HEK293 (cell line): ENCODE results near the gene ORM2.

Experiments used
- CTCF ChIA-PET: fragments of 350-600 bp; formaldehyde crosslinking; extraction: SDS; loops from one replicate; lab custom pipeline; 2021; ENCODE audit warnings: antibody characterized with exemption; lab: Yijun Ruan, JAX
- POLR2A ChIA-PET: fragments of 300-600 bp; formaldehyde crosslinking; extraction: SDS; loops from one replicate; lab custom pipeline; 2020; ENCODE audit warnings: antibody characterized with exemption, inconsistent platforms; lab: Yijun Ruan, JAX
- H3K27ac ChIP-seq: fragments of 200-500 bp; sonication (Bioruptor generic); 2 replicates; pipeline ENCODE4 v1.5.1; 2014; ENCODE audit warnings: low read depth, low read length, control low read depth, inconsistent platforms; ENCODE audit errors: extremely low read depth
- H3K36me3 ChIP-seq, 2 experiments: fragments of 200-500 bp in 1 of 2; sonication (Bioruptor generic) in 1 of 2; 1 replicate in 1 of 2; 2 replicates in 1 of 2; pipeline ENCODE4 v1.5.1; 2014 to 2017; ENCODE audit warnings: inconsistent platforms in 2 of 2, low read length in 2 of 2; ENCODE audit not compliant: control insufficient read depth in 2 of 2, insufficient read depth in 1 of 2
- H3K4me1 ChIP-seq: fragments of 200-500 bp; sonication (Bioruptor generic); 2 replicates; pipeline ENCODE4 v1.5.1; 2014; ENCODE audit warnings: mild to moderate bottlenecking, low read length, inconsistent platforms; ENCODE audit not compliant: control insufficient read depth, insufficient read depth
- H3K4me3 ChIP-seq: 2 replicates; pipeline ENCODE4 v1.5.1; 2011; ENCODE audit warnings: low read depth, mild to moderate bottlenecking, control low read depth, low read length, moderate library complexity
- H3K9me3 ChIP-seq: fragments of 200-500 bp; sonication (Bioruptor generic); 2 replicates; pipeline ENCODE4 v1.5.1; 2014; ENCODE audit warnings: low read depth, low read length, inconsistent platforms; ENCODE audit not compliant: control insufficient read depth, insufficient read depth
- CTCF ChIP-seq: fragments of 450-650 bp; formaldehyde crosslinking; IDR thresholded peaks from 2 replicates; pipeline ENCODE4 v1.5.1; 2016; ENCODE audit warnings: missing biosample characterization, missing genetic modification characterization
- EGR2 ChIP-seq: fragments of 450-650 bp; formaldehyde crosslinking; IDR thresholded peaks from 2 replicates; pipeline ENCODE4 v1.5.1; 2016; ENCODE audit warnings: low read depth, missing biosample characterization, missing genetic modification characterization
- GLI4 ChIP-seq: fragments of 450-650 bp; formaldehyde crosslinking; IDR thresholded peaks from 2 replicates; pipeline ENCODE4 v1.5.1; 2016; ENCODE audit warnings: missing biosample characterization, missing genetic modification characterization
- GLIS1 ChIP-seq: fragments of 450-650 bp; formaldehyde crosslinking; IDR thresholded peaks from 2 replicates; pipeline ENCODE4 v1.5.1; 2016; ENCODE audit warnings: missing biosample characterization, missing genetic modification characterization
- HOXD13 ChIP-seq: sonication (generic); formaldehyde crosslinking; IDR thresholded peaks from 2 replicates; pipeline ENCODE4 v1.8.0; 2022; ENCODE audit warnings: missing genetic modification reagents, borderline replicate concordance
- KLF9 ChIP-seq: fragments of 450-650 bp; formaldehyde crosslinking; IDR thresholded peaks from 2 replicates; pipeline ENCODE4 v1.5.1; 2016; ENCODE audit warnings: missing biosample characterization, missing genetic modification characterization, low read depth
- OVOL3 ChIP-seq: fragments of 450-650 bp; formaldehyde crosslinking; IDR thresholded peaks from 2 replicates; pipeline ENCODE4 v1.5.1; 2016; ENCODE audit warnings: missing biosample characterization, missing genetic modification characterization
- SETDB1 ChIP-seq: IDR thresholded peaks from one replicate; pipeline ENCODE4 v1.6.1; 2017; ENCODE audit warnings: mild to moderate bottlenecking, low read length, moderate library complexity, mixed read lengths; ENCODE audit not compliant: insufficient read length
- TCF7L2 ChIP-seq: IDR thresholded peaks from 2 replicates; pipeline ENCODE4 v1.6.1; 2011; ENCODE audit warnings: low read depth, mild to moderate bottlenecking, inconsistent platforms, low read length, moderate library complexity, borderline replicate concordance
- ZBTB44 ChIP-seq: fragments of 450-650 bp; IDR thresholded peaks from 2 replicates; pipeline ENCODE4 v1.5.1; 2018; ENCODE audit warnings: missing biosample characterization, mild to moderate bottlenecking, missing genetic modification characterization
- ZFP69B ChIP-seq: fragments of 450-650 bp; formaldehyde crosslinking; IDR thresholded peaks from 2 replicates; pipeline ENCODE4 v1.5.1; 2016; ENCODE audit warnings: missing biosample characterization, missing genetic modification characterization
- ZIC2 ChIP-seq: fragments of 450-650 bp; formaldehyde crosslinking; IDR thresholded peaks from 2 replicates; pipeline ENCODE4 v1.5.1; 2016; ENCODE audit warnings: missing biosample characterization, missing genetic modification characterization
- ZNF26 ChIP-seq: fragments of 450-650 bp; formaldehyde crosslinking; IDR thresholded peaks from 2 replicates; pipeline ENCODE4 v1.5.1; 2016; ENCODE audit warnings: missing biosample characterization, missing genetic modification characterization
- ZNF335 ChIP-seq: fragments of 450-650 bp; formaldehyde crosslinking; conservative IDR thresholded peaks from 2 replicates; pipeline ENCODE4 v1.5.1; 2016; ENCODE audit warnings: missing biosample characterization, missing genetic modification characterization
- ZNF341 ChIP-seq: fragments of 450-650 bp; formaldehyde crosslinking; IDR thresholded peaks from 2 replicates; pipeline ENCODE4; 2016; ENCODE audit warnings: low read depth, missing biosample characterization, missing genetic modification characterization
- ZNF391 ChIP-seq: fragments of 450-650 bp; formaldehyde crosslinking; IDR thresholded peaks from 2 replicates; pipeline ENCODE4 v1.5.1; 2016; ENCODE audit warnings: low read depth, missing biosample characterization, missing genetic modification characterization, borderline replicate concordance
- ZNF426 ChIP-seq: fragments of 450-650 bp; formaldehyde crosslinking; IDR thresholded peaks from 2 replicates; pipeline ENCODE4 v1.5.1; 2017; ENCODE audit warnings: missing biosample characterization, missing genetic modification characterization, mild to moderate bottlenecking, inconsistent platforms, moderate library complexity
- ZNF501 ChIP-seq: fragments of 450-650 bp; formaldehyde crosslinking; IDR thresholded peaks from 2 replicates; pipeline ENCODE4 v1.5.1; 2016; ENCODE audit warnings: missing biosample characterization, missing genetic modification characterization
- ZNF513 ChIP-seq: fragments of 450-650 bp; IDR thresholded peaks from 2 replicates; pipeline ENCODE4 v1.5.1; 2018; ENCODE audit warnings: missing biosample characterization, missing genetic modification characterization
- ZNF529 ChIP-seq: fragments of 450-650 bp; formaldehyde crosslinking; IDR thresholded peaks from 2 replicates; pipeline ENCODE4 v1.5.1; 2017; ENCODE audit warnings: missing genetic modification characterization, missing biosample characterization; ENCODE audit not compliant: insufficient replicate concordance
- ZNF561 ChIP-seq: fragments of 450-650 bp; IDR thresholded peaks from 2 replicates; pipeline ENCODE4 v1.5.1; 2018; ENCODE audit warnings: missing biosample characterization, missing genetic modification characterization, borderline replicate concordance
- ZNF585B ChIP-seq: fragments of 450-650 bp; formaldehyde crosslinking; IDR thresholded peaks from 2 replicates; pipeline ENCODE4 v1.5.1; 2016; ENCODE audit warnings: missing biosample characterization, missing genetic modification characterization
- ZNF670 ChIP-seq: fragments of 450-650 bp; formaldehyde crosslinking; IDR thresholded peaks from 2 replicates; pipeline ENCODE4 v1.5.1; 2016; ENCODE audit warnings: missing biosample characterization, missing genetic modification characterization, low read depth
- ZNF692 ChIP-seq: fragments of 450-650 bp; formaldehyde crosslinking; IDR thresholded peaks from 2 replicates; pipeline ENCODE4 v1.5.1; 2016; ENCODE audit warnings: missing biosample characterization, missing genetic modification characterization
- ZNF776 ChIP-seq: fragments of 450-650 bp; formaldehyde crosslinking; IDR thresholded peaks from 2 replicates; pipeline ENCODE4 v1.5.0; 2017; ENCODE audit warnings: missing biosample characterization, missing genetic modification characterization, borderline replicate concordance
- ZSCAN18 ChIP-seq: fragments of 450-650 bp; formaldehyde crosslinking; IDR thresholded peaks from 2 replicates; pipeline ENCODE4 v1.5.1; 2016; ENCODE audit warnings: missing biosample characterization, missing genetic modification characterization

ORM2 gene

GRCh38 chr9:114357360-114357759, 27.7 kb downstream of the ORM2 start (continued):
- no peak for TF ChIP-seq TCF7L2
- TF ChIP-seq, all 188 proteins: peak for 0

GRCh38 chr9:114357911-114358328, 28.3 kb downstream of the ORM2 start:
- no peak overlapping the region for H3K27ac ChIP-seq
- H3K9me3 ChIP-seq, result no peaks in the 10 kb centered on the region
- ChIA-PET CTCF (no interaction called here), POLR2A (no interaction called here)
- H3K36me3 ChIP-seq, result peaks cover 0 to 14% of the 10 kb centered on the region in 2 experiments; a peak in 1 of 3 replicates
- no peak overlapping the region for H3K4me3 ChIP-seq
- TF ChIP-seq ZNF335 (tag by site-specific recombination) (no peak), ZSCAN18 (tag by site-specific recombination) (no peak), HOXD13 (no peak), ZIC2 (tag by site-specific recombination) (no peak), ZFP69B (tag by site-specific recombination) (peak; percentile 46; the same call in 1 of the 2 replicates), ZNF513 (tag by site-specific recombination) (no peak), CTCF (tag by site-specific recombination) (no peak), ZNF692 (0 out of 2 replicates have a peak, but pooled peaks have one; percentile 38), ZBTB44 (tag by site-specific recombination) (no peak), ZNF501 (no peak), OVOL3 (no peak), ZNF426 (no peak), GLI4 (tag by site-specific recombination) (no peak)
- no peaks in the 10 kb centered on the region for H3K4me1 ChIP-seq

- CTCF ChIA-PET, result interaction anchor here (0.6 kb wide), 1 partner anchor 324 kb away, joined by 3 read pairs; no protein-coding TSS in a partner anchor
- H3K36me3 ChIP-seq, result peaks cover 0 to 14% of the 10 kb centered on the region in 2 experiments; a peak in 1 of 3 replicates
- POLR2A ChIA-PET, result no interaction called here
- TF ChIP-seq ZNF529 (tag by site-specific recombination) (no peak), GLIS1 (tag by site-specific recombination) (no peak), ZNF670 (tag by site-specific recombination) (no peak), ZNF391 (no peak), ZNF561 (tag by site-specific recombination) (no peak), EGR2 (tag by site-specific recombination) (no peak), ZNF26 (tag by site-specific recombination) (no peak), ZNF776 (tag by site-specific recombination) (no peak), KLF9 (tag by site-specific recombination) (no peak), OVOL3 (no peak), SETDB1 (no peak), ZNF585B (no peak), ZNF341 (tag by site-specific recombination) (no peak)
These were observed 30.1 kb downstream of the ORM2 start for GRCh38 chr9:114359801-114360200.

More at GRCh38 chr9:114359801-114360200, 30.1 kb downstream of the ORM2 start:
- Histone ChIP-seq H3K4me3 (no peak overlapping the region), H3K27ac (no peak overlapping the region), H3K9me3 (no peaks in the 10 kb centered on the region), H3K4me1 (no peaks in the 10 kb centered on the region)
